HCT116 (cell line): ENCODE measurements around the gene NSD2. TPM values are rescaled to one million over a fixed set of nuclear protein-coding genes. Genes with fewer than 3 reads are reported as not detected.

ENCODE experiments used
- ATAC-seq: fragments of 200-7000 bp; cut with Tn5 transposase; 2 replicates; pipeline ENCODE4 v1.9.1; 2020; ENCODE audit warnings: mild to moderate bottlenecking, moderate library complexity
- BruUV-seq: library from RNA; stranded (reverse); fragments of 400-500 nt; replicated peaks from 2 replicates; lab custom pipeline; 2021; lab: Mats Ljungman, UMichigan
- CTCF ChIA-PET: fragments of 300-600 bp; sonication (Branson Sonifier 250); formaldehyde crosslinking; loops from one replicate; lab custom pipeline; 2021; ENCODE audit warnings: antibody characterized with exemption; lab: Charles Lee
- POLR2A ChIA-PET: fragments of 300-600, 350-600 bp; sonication (Branson Sonifier 250); formaldehyde crosslinking; loops from one replicate; lab custom pipeline; 2021; ENCODE audit warnings: antibody characterized with exemption; lab: Charles Lee
- RAD21 ChIA-PET, 2 experiments: fragments of 300-600 bp; sonication (Branson Sonifier 250); formaldehyde crosslinking; loops; one replicate each; lab custom pipeline; 2023; ENCODE audit warnings: low total read pairs in 2 of 2; ENCODE audit not compliant: uncharacterized antibody in 2 of 2, unreplicated experiment in 2 of 2, low non-redundant PET in 1 of 2; lab: Charles Lee
- DNase-seq: peaks from one replicate; pipeline ENCODE4 v3.0.0-alpha.2; 2010; ENCODE audit warnings: low read depth, low spot score
- H2AFZ ChIP-seq: fragments of 200-600 bp; shearing (Covaris generic), sonication (generic); 2 replicates; pipeline ENCODE4 v1.6.1; 2017; ENCODE audit warnings: low read depth, mixed run types, mixed read lengths, antibody characterized with exemption, low read length; ENCODE audit not compliant: poor library complexity, severe bottlenecking
- H3K27ac ChIP-seq: 2 replicates; pipeline ENCODE4 v1.5.1; 2012; ENCODE audit warnings: low read depth, low read length
- H3K27me3 ChIP-seq: fragments of 200-600 bp; sonication (generic); 2 replicates; pipeline ENCODE4 v1.6.1; 2016; ENCODE audit warnings: mixed run types, low read length, mixed read lengths; ENCODE audit not compliant: insufficient read depth
- H3K36me3 ChIP-seq, 2 experiments: fragments of 200-500 bp in 1 of 2; fragments of 200-600 bp in 1 of 2; sonication (Bioruptor generic) in 1 of 2; sonication (generic) in 1 of 2; 2 replicates each; pipeline versions ENCODE4 v1.5.1 to v1.6.1; 2014 to 2016; ENCODE audit warnings: low read length in 2 of 2, inconsistent platforms in 1 of 2, mixed read lengths in 1 of 2, mixed run types in 1 of 2; ENCODE audit not compliant: insufficient read depth in 2 of 2, control insufficient read depth in 1 of 2
- H3K4me1 ChIP-seq, 2 experiments: fragments of 200-600 bp in 1 of 2; sonication (generic) in 1 of 2; 2 replicates each; pipeline versions ENCODE4 v1.5.1 to v1.6.1; 2012 to 2017; ENCODE audit warnings: low read length in 2 of 2, inconsistent platforms in 1 of 2, mild to moderate bottlenecking in 1 of 2, mixed read lengths in 1 of 2, mixed run types in 1 of 2, moderate library complexity in 1 of 2; ENCODE audit not compliant: insufficient read depth in 2 of 2, control insufficient read depth in 1 of 2
- H3K4me2 ChIP-seq: fragments of 200-600 bp; sonication (generic); 2 replicates; pipeline ENCODE4 v1.6.1; 2017; ENCODE audit warnings: mixed run types, low read length, mixed read lengths
- H3K4me3 ChIP-seq, 2 experiments: fragments of 200-600 bp in 1 of 2; sonication (generic) in 1 of 2; replicated peaks in 1 of 2; 2 replicates each; pipeline ENCODE4 v1.5.1; 2011 to 2016; ENCODE audit warnings: low read length in 2 of 2, control low read depth in 1 of 2, low read depth in 1 of 2, mild to moderate bottlenecking in 1 of 2, mixed read lengths in 1 of 2, mixed run types in 1 of 2
- H3K79me2 ChIP-seq: fragments of 200-600 bp; sonication (generic); 2 replicates; pipeline ENCODE4 v1.6.1; 2017; ENCODE audit warnings: mild to moderate bottlenecking, mixed run types, low read length, moderate library complexity, mixed read lengths; ENCODE audit not compliant: insufficient read depth
- H3K9ac ChIP-seq: fragments of 200-600 bp; sonication (generic); 2 replicates; pipeline ENCODE4 v1.6.1; 2016; ENCODE audit warnings: low read length, mixed read lengths
- H3K9me2 ChIP-seq: fragments of 200-600 bp; sonication (generic), shearing (Covaris generic); 2 replicates; pipeline ENCODE4 v1.6.1; 2017; ENCODE audit warnings: mixed run types, mild to moderate bottlenecking, moderate library complexity; ENCODE audit not compliant: insufficient read depth
- H3K9me3 ChIP-seq, 2 experiments: fragments of 200-500 bp in 1 of 2; fragments of 200-600 bp in 1 of 2; sonication (Bioruptor generic) in 1 of 2; sonication (generic) in 1 of 2; 2 replicates each; pipeline ENCODE4 v1.6.1; 2014 to 2017; ENCODE audit warnings: low read length in 2 of 2, mixed read lengths in 2 of 2, inconsistent platforms in 1 of 2, low read depth in 1 of 2, mild to moderate bottlenecking in 1 of 2, mixed run types in 1 of 2, moderate library complexity in 1 of 2; ENCODE audit not compliant: control insufficient read depth in 1 of 2, insufficient read depth in 1 of 2
- H4K20me1 ChIP-seq: fragments of 200-600 bp; sonication (generic), shearing (Covaris generic); 2 replicates; pipeline ENCODE4 v1.6.1; 2017; ENCODE audit warnings: mixed run types, mild to moderate bottlenecking, moderate library complexity; ENCODE audit not compliant: insufficient read depth
- CEBPB ChIP-seq: IDR thresholded peaks from 2 replicates; pipeline ENCODE4 v1.6.1; 2012; ENCODE audit warnings: low read depth
- POLR2AphosphoS5 ChIP-seq: IDR thresholded peaks from 2 replicates; pipeline ENCODE4 v1.6.1; 2011; ENCODE audit warnings: mild to moderate bottlenecking, low read depth, low read length, moderate library complexity
- TCF7L2 ChIP-seq: IDR thresholded peaks from 2 replicates; pipeline ENCODE4 v1.7.0; 2011; ENCODE audit warnings: borderline replicate concordance, inconsistent platforms; ENCODE audit not compliant: insufficient read depth, insufficient read length; ENCODE audit errors: extremely low read depth
- ZNF274 ChIP-seq: fragments of 200-500 bp; sonication (Bioruptor generic); IDR thresholded peaks from 2 replicates; pipeline ENCODE4 v1.6.1; 2014; ENCODE audit warnings: mild to moderate bottlenecking, low read depth, low read length, inconsistent platforms
- intact Hi-C: fragments of 100-400 bp; cut with micrococcal nuclease; formaldehyde crosslinking; loops from 2 replicates; pipeline ENCODE4 v1.10.0; 2022
- total RNA-seq: library from RNA; stranded (reverse); gene quantifications from one replicate; pipeline ENCODE4 v1.2.1, GENCODE V29; 2021; ENCODE audit not compliant: unreplicated experiment

Gene NSD2
- total RNA-seq, 1 experiment from 2014 or later: 145 TPM

DNA sequence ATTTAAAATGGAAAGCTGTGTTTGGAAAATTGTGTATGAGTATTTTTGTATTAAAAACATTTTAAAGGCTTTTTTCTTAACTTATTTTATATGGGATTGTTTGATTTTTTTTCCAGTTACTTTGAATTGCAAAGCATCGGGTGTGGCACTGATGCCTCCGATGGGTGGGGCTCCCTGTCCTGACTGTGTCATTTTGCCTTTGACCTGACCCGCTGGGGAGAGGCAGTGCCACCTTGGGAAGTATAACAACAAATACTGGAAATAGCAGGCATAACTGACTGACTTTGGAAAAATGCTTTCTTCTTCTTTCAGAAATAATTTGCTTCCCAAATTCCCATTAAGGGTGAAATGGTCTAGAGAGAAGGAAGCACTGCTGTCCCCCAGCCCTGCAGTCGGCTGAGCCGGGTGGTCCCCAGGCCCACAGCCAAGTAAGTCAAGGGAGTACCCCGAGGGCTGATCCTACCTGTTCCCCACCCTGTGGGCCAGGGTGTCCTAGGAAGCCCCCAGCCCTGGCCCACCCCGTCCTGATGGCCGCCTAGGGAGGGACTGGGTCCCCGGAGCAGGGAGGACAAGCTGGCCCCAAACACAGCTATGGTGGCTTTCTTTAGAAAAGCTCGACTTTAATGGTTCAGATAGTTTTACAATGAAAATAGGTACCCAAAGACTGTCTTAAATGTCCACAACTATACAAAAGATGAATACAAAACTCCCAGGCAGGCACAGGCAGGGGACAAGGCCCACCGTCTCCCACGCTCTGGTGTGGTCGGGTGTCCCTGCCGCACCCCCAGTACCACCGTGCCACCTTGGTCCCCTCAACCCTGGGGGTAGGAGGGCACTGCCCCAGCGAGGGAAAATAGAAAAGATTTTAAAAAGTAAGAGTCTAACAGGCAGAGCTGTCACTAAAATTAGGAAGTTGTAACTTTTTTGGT, 111.2 kb downstream of the NSD2 start:
- intact Hi-C loops: no loop called here
- no peak for TF ChIP-seq TCF7L2
- TF ChIP-seq POLR2AphosphoS5: peak; percentile 9; the same call in 1 of the 2 replicates
- DNase-seq (no peak), ATAC-seq (no peak)
- Histone ChIP-seq H3K4me3 (no peak overlapping the region), H4K20me1 (peaks cover 8% of the 10 kb centered on the region; the same call in 1 of the 2 replicates), H3K27me3 (no peaks in the 10 kb centered on the region), H3K79me2 (peaks cover 24% of the 10 kb centered on the region), H2AFZ (no peak overlapping the region), H3K36me3 (peaks cover 42 to 55% of the 10 kb centered on the region in 2 experiments; a peak in 3 of 4 replicates), H3K4me2 (no peak overlapping the region), H3K27ac (no peak overlapping the region; the same call in 1 of the 2 replicates), H3K4me1 (peaks cover 4 to 19% of the 10 kb centered on the region in 2 experiments; a peak in 2 of 4 replicates), H3K9ac (no peak overlapping the region), H3K9me2 (no peaks in the 10 kb centered on the region), H3K9me3 (no peaks in the 10 kb centered on the region)
- RAD21 ChIA-PET: no interaction called here
- TSS peak; percentile 31 for BruUV-seq
- POLR2A ChIA-PET: no interaction called here
- CTCF ChIA-PET: no interaction called here

DNA sequence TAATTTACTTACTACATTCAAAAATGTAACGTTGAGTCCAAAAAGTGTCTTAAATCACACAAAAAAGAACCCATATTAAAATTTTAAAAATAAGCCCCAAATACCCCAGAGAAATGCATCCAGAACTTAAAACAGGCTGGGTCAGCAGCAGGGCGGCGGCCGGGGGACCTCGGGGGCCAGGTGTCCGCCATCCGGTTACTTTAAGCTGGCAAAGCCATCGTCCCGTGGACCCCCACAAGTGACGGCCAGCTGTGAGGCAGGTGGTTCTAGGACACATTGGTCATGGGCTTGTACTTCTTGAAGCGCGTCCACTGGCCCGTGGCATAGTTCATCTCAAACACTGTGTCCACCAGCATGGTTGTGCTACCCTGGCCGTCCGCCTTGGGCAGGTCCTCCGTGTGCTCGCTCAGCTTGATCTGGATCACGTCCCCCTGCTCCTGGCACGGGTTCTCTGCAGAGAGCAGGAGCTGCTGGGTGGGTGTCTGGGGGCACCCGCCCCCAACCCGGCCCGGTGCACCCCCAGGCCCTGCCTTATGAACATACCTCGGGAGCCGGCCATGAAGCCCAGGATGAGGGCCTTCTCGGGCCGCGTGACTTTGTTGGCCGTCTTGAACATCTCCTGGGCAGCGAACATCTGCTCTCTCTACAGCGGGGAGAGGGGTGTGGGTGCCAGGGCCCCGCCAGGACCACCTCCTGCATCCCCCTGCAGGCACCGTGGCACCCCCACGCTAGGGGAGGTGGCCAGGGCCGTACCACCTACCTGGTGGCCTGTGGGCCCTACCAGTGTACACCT, 112.1 kb downstream of the NSD2 start:
- intact Hi-C loops: no loop called here
- H3K27ac ChIP-seq: no peak overlapping the region; the same call in 1 of the 2 replicates
- ATAC-seq (no peak), DNase-seq (no peak)
- peaks cover 4 to 19% of the 10 kb centered on the region in 2 experiments; a peak in 2 of 4 replicates for H3K4me1 ChIP-seq
- no peaks in the 10 kb centered on the region for H3K9me3 ChIP-seq
- no peak for TF ChIP-seq ZNF274
- TF ChIP-seq CEBPB: no peak
- TF ChIP-seq POLR2AphosphoS5: 0 out of 2 replicates have a peak, but pooled peaks have one; percentile 10
- H3K4me2 ChIP-seq: no peak overlapping the region
- CTCF ChIA-PET: no interaction called here
- peaks cover 24% of the 10 kb centered on the region for H3K79me2 ChIP-seq
- peaks cover 8% of the 10 kb centered on the region; the same call in 1 of the 2 replicates for H4K20me1 ChIP-seq
- RAD21 ChIA-PET: no interaction called here
- no peaks in the 10 kb centered on the region for H3K9me2 ChIP-seq
- H3K4me3 ChIP-seq: no peak overlapping the region
- no peak overlapping the region for H2AFZ ChIP-seq
- H3K36me3 ChIP-seq: peaks cover 39 to 48% of the 10 kb centered on the region in 2 experiments; a peak in 3 of 4 replicates
- POLR2A ChIA-PET: no interaction called here
- H3K9ac ChIP-seq: no peak overlapping the region
- no peaks in the 10 kb centered on the region for H3K27me3 ChIP-seq
- BruUV-seq: no TSS peak
